Testis (tissue), 3 donors: ENCODE measurements around the gene HDAC9. TPM values are rescaled to one million over a fixed set of nuclear protein-coding genes. Genes with fewer than 3 reads are reported as not detected.

Experiments used
- DNase-seq: peaks from one replicate; pipeline ENCODE4 v3.0.0-alpha.2; 2019
- H3K27ac ChIP-seq, 2 donors: fragments of 200-600 bp; sonication (generic); one replicate each; pipeline ENCODE4 v1.5.1; 2019
- H3K27me3 ChIP-seq: fragments of 200-600 bp; sonication (generic); one replicate; pipeline ENCODE4 v1.5.1; 2019
- H3K36me3 ChIP-seq: fragments of 200-600 bp; sonication (generic); one replicate; pipeline ENCODE4 v1.5.1; 2017; ENCODE audit warnings: low read depth; ENCODE audit errors: missing control alignments
- H3K4me1 ChIP-seq: fragments of 200-600 bp; sonication (generic); one replicate; pipeline ENCODE4 v1.5.1; 2019
- H3K4me3 ChIP-seq, 2 donors: fragments of 200-600 bp; sonication (generic); one replicate each; pipeline ENCODE4 v1.5.1; 2017 to 2019
- H3K9me3 ChIP-seq: fragments of 200-600 bp; sonication (generic); one replicate; pipeline ENCODE4 v1.5.1; 2017
- POLR2A ChIP-seq: fragments of 450-650 bp; IDR thresholded peaks from one replicate; pipeline ENCODE4 v1.6.1; 2017; ENCODE audit warnings: antibody characterized with exemption, mild to moderate bottlenecking, moderate library complexity
- WGBS, 2 donors: methylation state at CpG; one replicate each; pipeline ENCODE4 v1.1.5; 2018; 5-methylcytosine and 5-hydroxymethylcytosine counted together
- intact Hi-C: fragments of 100-400 bp; cut with DNase I; formaldehyde crosslinking; loops from one replicate; pipeline ENCODE4 v1.15.1; 2023; ENCODE audit warnings: low total_unique reads
- polyA plus RNA-seq: library from polyadenylated mRNA; stranded (reverse); fragments of 350-450 nt; fragmentation: Illumina TruSeq; extraction: RNeasy Lipid Tissue Mini Kit (QIAGEN cat#74804); gene quantifications from one replicate; pipeline ENCODE4 v1.2.3, GENCODE V29; 2014; ENCODE audit warnings: low read depth, low replicate concordance; ENCODE audit not compliant: insufficient read depth
- total RNA-seq, 2 donors: library from RNA; depleted of rRNA; stranded (reverse); fragments of >200 nt; gene quantifications; one replicate each; pipeline ENCODE4 v1.2.3, GENCODE V29; 2016
- TF ChIP-seq, protein P1 (sequence below), 3 experiments: fragments of 450-650 bp in 2 of 3; fragments of 200-600 bp in 1 of 3; sonication (generic) in 1 of 3; IDR thresholded peaks; one replicate each; pipeline ENCODE4 v1.5.1; 2016 to 2019; ENCODE audit warnings: antibody characterized with exemption in 3 of 3, mild to moderate bottlenecking in 2 of 3, moderate library complexity in 1 of 3

The HDAC9 gene
- total and polyA plus RNA-seq, 3 donors from 2014 or later: 30.6 to 35.5 (median 35.4) TPM

DNA sequence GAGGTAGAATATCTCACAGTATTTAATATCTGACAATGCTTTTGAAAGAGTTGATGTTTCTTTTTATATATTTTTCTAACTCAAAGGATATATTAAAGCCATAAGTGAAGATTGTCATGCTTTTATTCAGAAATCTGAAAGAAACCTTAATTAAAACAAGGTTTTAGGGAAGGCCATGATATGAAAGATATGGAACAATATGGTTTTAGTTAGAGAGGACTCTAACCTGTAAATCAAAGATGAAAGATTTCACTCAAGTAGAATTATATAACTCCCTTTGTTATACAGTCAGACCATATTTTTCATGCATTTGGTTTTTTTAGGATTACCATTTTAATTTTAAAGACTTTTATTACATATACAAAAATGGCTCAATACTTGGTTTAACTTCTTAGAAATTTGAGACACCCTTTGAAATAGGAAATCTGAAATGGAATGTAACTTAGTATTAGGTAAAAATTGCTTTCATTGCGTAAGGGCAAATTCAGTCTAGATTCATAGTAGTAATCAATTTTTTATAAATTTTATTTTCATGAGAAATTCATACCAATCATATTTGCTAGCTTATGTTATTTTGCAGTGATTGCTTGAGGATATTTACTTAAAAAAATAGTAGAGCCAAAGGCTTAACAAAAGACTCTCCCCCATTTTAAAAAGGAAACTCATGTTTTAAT is 502.1 kb downstream of the HDAC9 start:
- Histone ChIP-seq H3K4me3 (no peak overlapping the region), H3K27me3 (no peaks in the 10 kb centered on the region), H3K9me3 (no peaks in the 10 kb centered on the region), H3K36me3 (no peaks in the 10 kb centered on the region), H3K4me1 (no peaks in the 10 kb centered on the region), H3K27ac (no peak overlapping the region)
- WGBS, 2 donors: 88 to 98% methylated on average over 1 of the region's 1 CpG
- DNase-seq: no peak
- intact Hi-C loops: no loop called here
- TF ChIP-seq, protein P1, sequence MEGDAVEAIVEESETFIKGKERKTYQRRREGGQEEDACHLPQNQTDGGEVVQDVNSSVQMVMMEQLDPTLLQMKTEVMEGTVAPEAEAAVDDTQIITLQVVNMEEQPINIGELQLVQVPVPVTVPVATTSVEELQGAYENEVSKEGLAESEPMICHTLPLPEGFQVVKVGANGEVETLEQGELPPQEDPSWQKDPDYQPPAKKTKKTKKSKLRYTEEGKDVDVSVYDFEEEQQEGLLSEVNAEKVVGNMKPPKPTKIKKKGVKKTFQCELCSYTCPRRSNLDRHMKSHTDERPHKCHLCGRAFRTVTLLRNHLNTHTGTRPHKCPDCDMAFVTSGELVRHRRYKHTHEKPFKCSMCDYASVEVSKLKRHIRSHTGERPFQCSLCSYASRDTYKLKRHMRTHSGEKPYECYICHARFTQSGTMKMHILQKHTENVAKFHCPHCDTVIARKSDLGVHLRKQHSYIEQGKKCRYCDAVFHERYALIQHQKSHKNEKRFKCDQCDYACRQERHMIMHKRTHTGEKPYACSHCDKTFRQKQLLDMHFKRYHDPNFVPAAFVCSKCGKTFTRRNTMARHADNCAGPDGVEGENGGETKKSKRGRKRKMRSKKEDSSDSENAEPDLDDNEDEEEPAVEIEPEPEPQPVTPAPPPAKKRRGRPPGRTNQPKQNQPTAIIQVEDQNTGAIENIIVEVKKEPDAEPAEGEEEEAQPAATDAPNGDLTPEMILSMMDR (IDR thresholded peaks at IDR 0.05): no peak
- no peak for TF ChIP-seq POLR2A

DNA sequence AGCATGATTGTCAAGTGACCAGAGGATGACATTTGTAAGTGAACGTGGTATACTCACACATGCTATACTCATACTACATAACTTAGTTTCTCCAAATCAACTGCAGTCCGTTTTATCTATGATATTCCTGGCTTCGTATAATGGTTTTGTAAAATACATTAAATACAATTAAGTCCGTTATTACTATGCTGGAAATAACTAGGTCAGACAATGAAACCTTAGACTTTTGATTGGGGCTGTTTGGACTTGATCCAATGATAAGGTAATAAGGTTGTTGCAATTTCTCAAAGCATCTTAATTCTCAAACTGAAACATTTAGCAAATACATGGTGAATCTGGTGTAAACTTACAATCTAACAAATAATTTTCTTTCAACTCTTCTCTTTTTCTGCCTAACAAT is 504.9 kb downstream of the HDAC9 start:
- Histone ChIP-seq H3K9me3 (no peaks in the 10 kb centered on the region), H3K4me3 (no peak overlapping the region), H3K36me3 (no peaks in the 10 kb centered on the region), H3K4me1 (no peaks in the 10 kb centered on the region), H3K27me3 (no peaks in the 10 kb centered on the region), H3K27ac (no peak overlapping the region)
- intact Hi-C loops: no loop called here
- 63 to 84% methylated on average over 4 of the region's 4 CpGs for WGBS, 2 donors
- TF ChIP-seq POLR2A: no peak
- TF ChIP-seq, protein P1 (IDR thresholded peaks at IDR 0.05): no peak
- DNase-seq: no peak

DNA sequence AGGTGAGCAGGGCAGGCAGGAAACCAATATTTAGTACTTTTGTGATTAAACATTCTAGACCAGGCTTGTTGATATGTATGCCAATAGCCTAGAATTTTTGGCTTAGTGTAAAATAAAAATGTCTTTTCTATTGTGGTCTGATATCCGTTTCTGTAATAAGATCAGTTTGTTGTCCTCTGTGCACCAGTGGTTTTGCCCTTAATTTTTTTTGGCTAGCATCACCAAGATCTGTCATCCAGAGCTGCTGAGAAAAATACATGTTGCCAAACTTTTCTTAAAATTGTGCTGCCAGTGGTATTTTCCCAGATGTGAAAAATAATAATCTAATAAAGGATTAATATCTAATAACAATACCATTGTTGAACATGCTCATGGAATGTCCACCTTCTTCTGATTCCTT is 506.3 kb downstream of the HDAC9 start:
- H3K27me3 ChIP-seq: no peaks in the 10 kb centered on the region
- H3K9me3 ChIP-seq: no peaks in the 10 kb centered on the region
- no peaks in the 10 kb centered on the region for H3K4me1 ChIP-seq
- no peak overlapping the region for H3K4me3 ChIP-seq
- 69 to 86% methylated on average over 1 of the region's 1 CpG for WGBS, 2 donors
- TF ChIP-seq POLR2A: no peak
- TF ChIP-seq, protein P1 (IDR thresholded peaks at IDR 0.05): no peak
- no peaks in the 10 kb centered on the region for H3K36me3 ChIP-seq
- H3K27ac ChIP-seq: no peak overlapping the region
- intact Hi-C loops: no loop called here
- DNase-seq: no peak

DNA sequence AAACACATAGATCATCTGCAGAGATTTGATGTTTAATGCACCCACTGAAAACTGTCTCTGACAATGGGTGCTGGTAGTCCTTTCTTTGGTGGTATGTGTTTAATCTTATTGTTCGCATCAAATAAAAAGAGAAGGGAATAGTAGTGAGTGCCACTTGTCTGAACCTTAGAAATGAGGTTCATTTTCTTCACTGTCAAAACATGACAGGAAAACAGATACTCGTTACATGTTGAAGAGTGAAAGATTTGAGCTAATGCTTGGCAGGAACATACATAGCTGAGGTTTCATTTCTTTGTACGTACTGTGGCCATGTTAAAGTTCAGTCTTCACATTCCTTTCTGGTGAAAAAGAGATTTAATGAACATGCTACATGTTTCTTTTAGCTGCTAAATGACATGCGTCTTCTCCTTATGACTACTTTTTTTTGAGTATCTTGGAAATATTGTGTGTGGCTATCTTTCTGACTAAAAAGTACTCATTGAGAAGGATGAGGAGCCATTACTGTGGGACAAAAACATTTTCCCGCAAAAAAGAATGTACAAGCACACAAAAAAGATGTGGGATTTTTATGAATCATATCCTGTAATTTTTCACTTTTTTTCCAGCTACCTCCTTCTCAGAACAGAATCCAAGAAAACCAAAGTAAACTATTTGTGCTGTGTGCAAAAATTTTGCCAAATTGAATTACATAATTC is 513.8 kb downstream of the HDAC9 start:
- TF ChIP-seq POLR2A: no peak
- TF ChIP-seq, protein P1 (IDR thresholded peaks at IDR 0.05): no peak
- no peaks in the 10 kb centered on the region for H3K27me3 ChIP-seq
- H3K9me3 ChIP-seq: no peaks in the 10 kb centered on the region
- no peak overlapping the region for H3K4me3 ChIP-seq
- WGBS, 2 donors: 74 to 78% methylated on average over 5 of the region's 5 CpGs
- intact Hi-C loops: no loop called here
- H3K4me1 ChIP-seq: no peaks in the 10 kb centered on the region
- DNase-seq: no peak
- H3K27ac ChIP-seq: no peak overlapping the region
- H3K36me3 ChIP-seq: no peaks in the 10 kb centered on the region

DNA sequence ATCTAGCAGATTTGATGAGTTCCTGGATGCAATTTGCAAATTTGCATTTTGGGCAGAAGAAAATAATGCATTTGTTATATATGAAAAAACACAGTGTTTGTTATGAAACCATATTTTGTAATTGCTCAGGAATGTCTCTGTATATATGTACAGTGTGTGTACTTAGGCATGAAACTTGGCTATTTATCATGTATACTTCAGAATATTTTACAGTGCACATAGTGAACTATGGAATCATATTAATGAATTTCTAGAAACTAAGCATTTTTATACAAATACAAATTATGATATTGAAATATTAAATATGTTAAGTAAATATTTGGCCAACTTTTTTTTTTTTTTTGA is 514.4 kb downstream of the HDAC9 start:
- H3K36me3 ChIP-seq: no peaks in the 10 kb centered on the region
- TF ChIP-seq POLR2A: no peak
- TF ChIP-seq, protein P1 (IDR thresholded peaks at IDR 0.05): no peak
- DNase-seq: no peak
- no peaks in the 10 kb centered on the region for H3K4me1 ChIP-seq
- no peaks in the 10 kb centered on the region for H3K9me3 ChIP-seq
- no peak overlapping the region for H3K4me3 ChIP-seq
- intact Hi-C loops: no loop called here
- H3K27me3 ChIP-seq: no peaks in the 10 kb centered on the region
- no peak overlapping the region for H3K27ac ChIP-seq
